HUDEP-2 (cell line): ENCODE results near the gene TBX3.

ENCODE experiments used
- DNase-seq, 76 experiments: peaks; one replicate each; lab custom pipeline; 2025; ENCODE audit not compliant: unreplicated experiment in 76 of 76; lab: John Stamatoyannopoulos, UW

TBX3 gene

DNA sequence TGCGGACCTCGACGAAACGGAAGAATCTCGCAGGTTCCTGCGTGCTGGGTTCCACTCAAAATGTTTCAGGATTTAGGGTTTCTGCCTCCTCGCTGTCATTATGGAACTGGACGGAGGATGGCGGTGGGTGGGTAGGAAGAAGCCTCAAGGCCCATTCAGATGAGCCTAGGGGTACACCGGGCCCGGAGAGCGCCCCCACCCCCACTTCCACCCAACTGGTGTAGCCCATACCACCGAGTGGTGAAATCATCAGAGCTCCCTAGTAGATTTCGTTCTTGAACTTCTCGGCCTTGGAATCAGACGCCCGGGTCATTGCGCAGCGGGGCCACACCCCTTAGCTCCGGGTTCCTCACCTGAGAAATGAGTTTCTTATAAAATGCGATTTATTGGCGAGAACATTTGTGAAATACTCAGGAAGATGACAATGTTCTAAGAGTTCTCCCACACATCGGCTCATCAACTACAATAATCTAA, 13.3 kb upstream of the TBX3 start:
- DNase-seq, result no peak

DNA sequence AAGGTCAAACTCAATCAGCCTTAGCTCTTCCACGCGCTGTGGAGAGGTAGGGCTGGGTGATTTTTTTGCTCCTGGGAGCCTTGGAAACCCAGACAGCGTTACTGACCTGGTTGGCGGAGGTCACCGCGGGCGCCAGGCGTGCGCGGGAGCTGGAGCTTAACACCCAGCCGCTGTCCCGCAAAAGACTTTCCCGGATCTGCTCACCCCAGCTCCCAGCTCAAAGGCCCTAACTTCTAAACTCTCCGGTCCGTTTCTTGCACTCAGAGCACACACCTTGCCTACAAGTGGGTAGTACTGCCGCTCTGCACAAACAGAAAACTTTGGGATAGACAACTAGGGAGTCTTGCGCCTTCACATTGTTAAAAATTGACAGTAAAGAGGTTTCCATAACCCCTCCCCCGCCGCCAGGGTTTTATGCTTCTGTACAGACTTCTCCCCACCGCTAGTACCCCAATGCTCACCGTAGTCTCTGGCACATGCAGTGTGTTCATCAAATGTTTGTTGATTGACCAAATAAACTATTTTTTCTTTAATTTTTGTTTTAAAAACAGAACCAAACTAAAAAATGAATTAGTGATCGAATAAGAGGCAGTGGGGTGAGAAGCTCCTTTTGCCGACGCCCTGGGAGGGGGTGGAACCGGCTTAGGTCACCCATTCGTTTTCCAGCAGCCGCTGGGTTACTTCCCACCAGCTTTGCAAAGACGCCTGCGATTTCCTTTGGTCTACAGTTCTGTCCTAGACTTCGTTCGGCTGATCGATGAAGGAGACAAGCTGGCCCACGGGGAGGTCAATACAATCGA, 12.7 kb upstream of the TBX3 start:
- no peak for DNase-seq

DNA sequence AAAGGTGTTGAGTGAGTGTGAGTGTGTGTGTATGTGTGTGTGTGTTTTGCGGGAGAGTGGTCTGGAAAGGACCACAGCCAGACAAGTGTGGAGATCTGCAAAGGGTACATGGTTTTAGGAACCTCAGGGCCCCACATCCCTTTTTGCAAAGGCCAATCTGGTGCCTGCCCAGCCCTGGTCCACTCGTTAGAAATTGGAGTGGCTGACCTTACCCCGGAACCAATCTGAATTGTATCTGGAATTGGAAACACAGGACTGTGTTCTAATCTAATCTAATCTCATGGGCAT, 11.3 kb upstream of the TBX3 start:
- DNase-seq, result no peak

DNA sequence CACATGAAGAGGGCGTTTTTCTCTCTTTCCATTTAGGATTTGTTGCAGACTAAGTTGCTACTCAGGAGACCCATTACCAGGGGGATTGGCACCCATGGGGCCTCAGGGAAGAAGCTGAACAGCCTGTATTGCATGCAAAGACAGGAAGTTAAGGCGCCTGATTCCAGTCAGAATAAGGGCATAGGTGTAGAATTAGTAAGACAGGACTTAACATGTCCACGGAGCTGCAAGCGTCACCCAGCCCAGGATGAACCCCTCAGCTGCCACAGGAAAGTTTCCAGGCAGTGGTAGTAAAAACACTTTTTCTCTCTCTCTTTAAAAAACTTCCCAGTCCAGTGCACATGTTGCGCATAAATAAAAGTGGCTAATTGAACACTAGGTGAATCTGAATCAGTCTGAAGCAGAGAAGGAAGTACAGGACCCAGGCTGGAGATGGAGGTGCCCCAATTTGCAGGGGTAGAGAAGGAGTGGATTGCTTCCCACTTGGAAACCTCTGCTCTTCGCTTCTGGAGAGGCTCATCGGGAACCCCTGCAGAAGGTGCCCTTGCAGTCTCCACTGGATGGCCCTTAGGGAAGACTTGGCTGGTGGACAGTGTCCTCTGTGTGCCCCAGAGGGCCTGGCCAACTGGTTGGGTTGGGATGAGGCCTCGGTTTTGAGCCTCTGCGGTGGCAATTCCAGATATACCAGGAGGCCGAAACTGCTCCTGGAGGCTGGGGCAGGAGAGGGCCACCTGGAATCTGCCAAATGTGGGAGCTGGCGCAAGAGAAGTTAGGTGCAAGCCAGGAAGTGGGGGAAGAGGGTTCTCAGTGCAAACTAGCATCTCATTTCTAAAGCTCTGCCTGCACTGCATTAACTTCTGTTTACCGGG, 10.7 kb upstream of the TBX3 start:
- no peak for DNase-seq

DNA sequence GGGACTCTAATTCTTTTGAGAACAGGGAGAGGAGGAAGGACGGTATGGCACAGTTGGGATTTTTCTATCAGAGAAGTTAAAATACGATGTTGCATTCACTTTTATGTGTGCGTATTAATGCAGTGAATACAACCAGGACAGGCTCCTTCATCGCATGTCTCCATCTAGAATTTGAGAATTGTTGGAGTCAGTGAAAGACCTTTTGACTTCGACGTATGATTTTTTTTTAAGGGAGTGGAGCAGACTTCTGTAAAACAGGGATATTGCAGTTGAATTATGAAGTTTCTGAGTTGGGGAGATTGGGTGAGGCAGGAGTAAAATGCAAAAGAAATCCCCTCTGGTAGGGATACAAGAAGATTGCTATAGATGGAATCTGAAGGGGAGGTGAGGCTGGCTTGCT, 9.6 kb upstream of the TBX3 start:
- DNase-seq, result no peak

DNA sequence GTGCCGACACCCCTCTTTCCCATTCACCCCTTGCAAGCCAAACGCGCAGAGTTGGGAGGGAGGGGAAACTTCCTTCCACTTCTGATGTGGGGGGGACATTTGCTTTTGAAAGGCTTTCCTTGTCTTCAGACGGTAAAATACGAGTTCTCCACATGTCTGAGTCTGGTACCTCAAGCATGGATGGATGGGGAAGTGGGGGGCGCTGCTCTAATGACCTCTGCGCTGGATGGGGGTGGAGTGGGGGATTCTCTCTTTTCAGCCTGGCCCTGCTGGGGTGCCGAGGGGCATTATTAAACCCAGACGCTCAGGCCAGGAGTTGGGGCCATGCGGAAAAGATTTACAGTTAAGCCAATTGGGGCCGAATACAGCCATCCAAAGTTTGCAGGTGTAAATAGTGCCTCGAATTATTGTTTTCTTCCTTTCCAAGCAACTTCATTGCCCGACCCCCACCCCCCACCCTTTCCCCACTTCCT, 9.1 kb upstream of the TBX3 start:
- no peak for DNase-seq

DNA sequence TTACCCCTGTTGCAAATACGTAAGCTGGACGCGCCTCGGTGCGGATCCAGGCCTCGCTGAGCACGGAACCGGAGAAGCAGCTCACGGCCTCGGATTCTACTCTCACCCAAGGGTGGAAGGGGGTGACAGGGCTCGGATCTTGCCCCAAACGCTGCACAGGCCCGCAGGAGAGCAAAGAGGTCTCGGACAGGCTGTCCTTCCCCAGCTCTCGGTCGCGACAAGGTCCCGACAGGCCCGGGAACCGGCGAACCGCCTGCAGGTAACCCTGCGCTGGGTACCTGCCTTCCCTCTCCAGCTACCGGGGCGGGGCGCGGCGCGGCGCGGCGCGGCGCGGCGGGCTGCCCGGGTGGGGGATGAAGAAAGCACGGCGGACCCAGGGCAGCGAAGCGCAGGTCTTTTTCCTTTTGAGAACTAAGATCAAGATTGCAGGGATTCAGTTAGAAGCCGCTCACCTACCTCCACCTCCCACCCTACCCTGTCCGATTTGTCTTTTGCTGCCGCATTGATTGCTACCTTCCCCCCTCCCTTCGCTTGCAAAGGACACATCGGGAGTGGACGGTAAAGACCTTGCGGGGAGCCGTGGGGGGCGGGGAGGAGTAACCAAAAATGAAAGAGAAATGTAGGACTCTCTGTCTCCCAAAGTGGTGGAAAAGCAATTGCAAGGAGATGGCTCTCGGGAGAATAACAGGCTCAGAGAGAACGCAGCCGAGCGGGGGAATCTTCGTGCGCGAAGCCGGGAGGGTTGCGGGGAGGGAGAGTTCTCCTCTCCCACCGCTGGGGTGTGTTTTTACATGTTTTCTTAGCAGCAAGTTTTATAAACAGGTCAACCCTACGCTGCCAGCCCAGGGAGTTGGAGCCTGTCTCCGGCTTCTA, 8.4 kb upstream of the TBX3 start:
- no peak for DNase-seq

DNA sequence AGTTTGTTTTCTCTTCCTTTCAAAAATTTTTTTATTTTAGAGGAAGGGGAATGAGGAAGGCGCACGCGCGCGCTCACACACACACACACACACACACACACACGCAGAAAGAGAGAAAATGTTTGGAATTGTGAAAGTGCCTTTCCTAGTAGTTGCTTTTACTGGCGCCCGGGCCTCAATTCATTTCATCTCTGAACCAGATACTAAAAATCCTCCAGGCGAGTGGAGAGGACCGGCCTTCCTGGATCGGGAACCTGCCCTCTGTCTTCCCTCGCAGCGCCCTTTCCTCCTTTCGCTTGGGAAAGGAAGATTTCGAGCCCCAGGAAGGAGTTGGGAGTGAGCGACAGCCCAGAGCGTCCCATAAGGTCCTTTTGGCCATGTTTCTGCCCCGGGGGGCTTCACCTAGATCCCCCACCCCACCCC, 7.8 kb upstream of the TBX3 start:
- no peak for DNase-seq

DNA sequence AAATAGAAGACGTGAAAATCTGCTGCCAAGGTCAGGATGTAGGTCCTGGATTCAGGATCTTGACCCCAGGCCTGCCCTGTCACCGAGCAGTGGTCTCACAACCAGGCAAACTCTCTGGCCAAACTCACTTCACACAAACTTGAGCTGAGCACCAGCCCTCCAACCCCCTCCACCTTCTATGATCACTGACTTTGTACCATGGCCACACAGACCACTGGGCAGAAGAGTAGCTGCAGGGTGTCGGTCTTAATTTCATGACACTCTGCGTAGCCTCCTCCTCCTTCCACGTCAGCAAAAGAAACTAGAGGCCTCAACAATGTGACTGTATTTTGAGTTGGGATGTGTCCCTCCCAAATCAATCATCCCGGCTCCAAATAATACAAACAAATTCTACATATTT, 7.2 kb upstream of the TBX3 start:
- DNase-seq, result no peak

DNA sequence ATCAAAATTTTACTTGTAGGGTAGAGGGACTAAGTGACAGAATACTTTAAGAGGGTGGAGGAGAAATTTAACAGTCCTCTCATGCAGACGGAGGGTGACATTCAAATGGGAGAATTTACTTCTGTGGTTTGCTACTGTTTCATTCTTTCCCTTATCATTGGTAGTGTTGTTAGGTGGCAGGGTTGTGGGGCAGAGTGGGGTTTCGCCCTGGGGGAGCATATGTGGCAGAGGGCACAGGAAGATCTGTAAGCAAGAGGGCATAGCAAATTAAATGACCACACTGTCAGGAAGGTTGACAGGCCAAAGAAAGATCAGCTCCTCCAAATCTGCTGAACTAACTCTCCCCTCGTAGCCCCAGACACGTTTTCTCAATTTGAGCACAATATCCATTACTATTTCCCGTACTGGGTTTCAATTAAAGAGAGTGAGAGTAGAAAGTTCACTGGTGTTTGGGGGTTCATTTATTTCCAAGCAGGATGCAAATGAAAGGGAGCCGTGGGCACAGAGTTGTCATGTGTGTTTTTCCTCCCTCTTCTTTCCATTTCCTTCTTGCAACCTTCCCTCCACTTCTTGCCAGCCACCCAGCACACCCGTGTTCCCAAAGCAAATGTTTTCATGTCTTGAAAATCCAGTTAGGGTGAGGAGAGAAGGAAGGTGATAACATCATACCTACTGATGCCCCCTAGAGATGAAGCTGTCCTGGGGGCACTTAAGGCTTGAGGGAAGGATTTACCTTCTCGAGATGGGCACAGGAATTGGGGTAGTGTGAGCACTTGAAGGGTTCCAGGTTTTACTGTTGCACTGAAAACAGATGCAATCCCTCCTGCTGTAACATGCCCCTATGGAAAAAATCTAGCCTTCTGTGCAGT, 6.5 kb upstream of the TBX3 start:
- no peak for DNase-seq

DNA sequence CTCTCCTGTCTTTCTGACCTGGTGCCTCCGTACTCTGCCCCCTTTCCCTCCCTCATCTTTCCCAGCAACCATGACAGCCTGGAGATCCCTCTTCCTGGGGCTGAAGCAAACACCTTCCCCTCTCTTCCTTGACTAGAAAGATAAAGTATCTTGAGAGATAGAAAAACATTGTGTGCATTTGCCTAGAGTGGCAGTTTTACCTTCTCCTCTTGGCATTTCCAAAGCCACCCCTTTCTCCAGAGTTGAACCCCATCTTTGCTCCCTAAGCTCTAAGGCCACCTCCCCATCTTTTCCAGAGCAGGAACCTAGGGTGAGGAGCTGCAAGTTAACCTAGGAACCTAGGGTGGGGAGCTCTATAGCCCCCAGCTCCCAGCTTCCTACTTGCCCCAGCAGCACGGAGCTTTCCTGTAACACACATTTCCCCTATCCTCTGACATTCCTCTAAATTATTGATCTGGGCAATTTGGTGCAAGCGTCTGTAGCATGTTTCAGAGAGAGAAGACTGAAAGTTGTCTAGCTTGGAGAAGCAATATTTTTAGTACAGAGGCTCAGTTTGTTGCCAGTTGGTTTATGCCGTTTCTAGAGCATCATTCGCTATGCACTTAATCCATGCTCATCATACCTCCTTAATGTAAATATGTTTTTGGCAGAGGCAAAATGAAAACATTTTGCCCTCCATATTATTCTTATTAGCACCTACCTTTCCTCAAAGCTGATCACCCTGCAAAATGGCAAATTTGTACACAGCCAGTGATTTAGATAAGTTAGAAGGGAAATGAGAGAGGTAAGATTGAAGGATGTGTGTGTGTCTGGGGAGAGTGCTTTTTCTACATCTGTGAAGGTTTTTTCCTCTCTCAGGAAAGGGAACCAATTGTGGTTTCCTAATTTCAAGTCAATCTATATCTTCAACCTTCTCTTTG, 5.4 kb upstream of the TBX3 start:
- DNase-seq, result no peak

DNA sequence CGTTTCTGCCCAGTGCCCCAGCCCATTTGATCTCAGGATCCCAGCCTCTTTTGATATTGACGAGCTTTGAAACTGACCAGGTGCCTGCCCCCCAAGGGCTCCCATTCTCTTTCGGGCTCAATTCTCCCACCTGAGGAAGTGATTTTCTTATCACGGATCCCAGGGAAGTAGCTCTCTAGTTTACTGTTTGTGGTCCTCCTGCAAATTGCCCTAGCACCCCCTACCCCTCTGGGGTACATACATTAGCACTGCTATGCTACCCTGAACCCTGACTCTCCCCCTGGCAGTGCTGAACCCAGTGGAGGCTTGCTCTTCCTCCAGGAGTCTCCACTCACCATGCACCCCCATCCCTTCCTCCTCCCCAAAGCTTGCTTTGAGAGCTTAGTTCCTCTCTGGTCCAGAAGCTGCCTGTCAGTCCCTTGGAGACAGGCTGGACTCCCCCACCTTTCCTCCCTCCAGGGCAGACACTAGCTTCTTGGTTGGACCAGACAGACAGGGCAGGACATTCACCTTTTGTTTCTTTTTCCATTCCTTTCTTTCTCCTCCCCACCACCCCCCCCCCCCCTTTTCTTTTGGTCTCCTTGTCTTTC, 4.4 kb upstream of the TBX3 start:
- DNase-seq, result no peak

DNA sequence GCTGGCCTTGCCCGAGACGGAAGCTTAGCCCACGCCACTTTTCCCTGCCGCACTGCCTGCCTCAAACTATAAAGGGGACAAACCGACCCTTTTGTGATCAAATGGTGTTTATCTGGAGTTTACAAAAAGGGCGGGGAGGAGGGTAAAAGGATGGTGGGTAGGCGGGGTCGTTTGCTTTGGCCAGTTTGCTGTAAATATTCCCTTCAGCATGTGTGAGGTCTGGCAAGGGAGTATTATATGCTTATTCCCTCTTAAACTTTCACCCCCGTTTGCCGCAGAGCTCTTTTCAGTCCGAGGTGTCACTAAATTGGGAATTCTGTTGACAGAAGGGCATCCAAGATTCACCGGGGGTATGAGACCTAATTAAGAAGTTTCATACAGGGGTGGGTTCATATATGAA, 3.8 kb upstream of the TBX3 start:
- DNase-seq, result no peak

DNA sequence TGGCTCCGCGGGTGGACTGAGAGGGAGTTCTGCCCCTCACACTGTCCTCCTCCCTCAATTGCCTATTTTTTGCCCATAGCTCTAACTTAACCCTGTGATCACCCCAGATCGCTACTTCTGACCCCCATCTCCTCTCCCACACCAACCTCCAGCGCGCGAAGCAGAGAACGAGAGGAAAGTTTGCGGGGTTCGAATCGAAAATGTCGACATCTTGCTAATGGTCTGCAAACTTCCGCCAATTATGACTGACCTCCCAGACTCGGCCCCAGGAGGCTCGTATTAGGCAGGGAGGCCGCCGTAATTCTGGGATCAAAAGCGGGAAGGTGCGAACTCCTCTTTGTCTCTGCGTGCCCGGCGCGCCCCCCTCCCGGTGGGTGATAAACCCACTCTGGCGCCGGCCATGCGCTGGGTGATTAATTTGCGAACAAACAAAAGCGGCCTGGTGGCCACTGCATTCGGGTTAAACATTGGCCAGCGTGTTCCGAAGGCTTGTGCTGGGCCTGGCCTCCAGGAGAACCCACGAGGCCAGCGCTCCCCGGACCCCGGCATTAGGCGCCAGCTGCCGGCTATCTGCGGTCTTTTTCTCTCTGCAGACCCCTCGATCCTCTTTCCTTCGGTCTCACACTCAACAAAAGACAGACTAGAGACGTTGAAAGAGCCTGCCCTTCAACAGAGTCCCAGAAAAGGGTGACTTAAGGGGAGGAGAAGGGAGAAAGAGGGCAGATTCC, 3.0 kb upstream of the TBX3 start:
- DNase-seq, result no peak

DNA sequence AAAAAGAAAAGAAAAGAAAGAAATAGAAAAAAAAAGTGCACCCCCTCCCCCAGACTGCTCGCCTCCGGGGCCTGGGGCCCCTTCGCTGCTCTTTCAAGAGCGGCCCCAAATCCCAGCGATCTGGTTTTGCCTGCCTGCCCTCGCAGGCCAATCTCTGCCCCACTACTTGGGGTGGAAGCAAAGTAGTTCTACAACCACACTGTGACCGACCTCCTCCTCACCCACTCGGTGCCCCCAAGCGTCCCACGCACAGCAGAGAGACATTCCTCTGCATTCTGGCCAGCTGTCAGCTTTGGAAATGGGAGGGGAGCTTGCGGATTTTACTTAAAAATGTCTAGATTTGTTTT, 2.4 kb upstream of the TBX3 start:
- DNase-seq, result no peak

DNA sequence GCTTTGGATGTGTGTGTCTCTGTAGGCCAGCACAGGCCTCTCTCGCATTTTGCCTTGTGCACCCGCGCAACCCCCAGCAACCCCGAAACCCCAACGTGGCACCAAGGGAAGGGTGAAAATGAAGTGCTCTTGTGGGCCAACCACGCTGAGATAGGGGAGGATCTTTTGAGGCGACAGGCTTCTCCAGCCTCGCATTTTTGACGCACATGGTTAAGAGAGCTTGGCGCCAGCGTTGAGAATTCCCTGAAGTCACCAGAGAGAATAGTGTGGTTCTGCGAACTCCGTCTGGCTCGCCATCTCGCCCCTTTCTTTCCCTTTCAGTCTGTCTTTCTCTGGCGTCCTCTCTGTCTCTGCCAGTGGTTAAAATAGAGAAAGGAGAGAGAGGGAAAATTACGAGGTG, 1.9 kb upstream of the TBX3 start:
- no peak for DNase-seq

DNA sequence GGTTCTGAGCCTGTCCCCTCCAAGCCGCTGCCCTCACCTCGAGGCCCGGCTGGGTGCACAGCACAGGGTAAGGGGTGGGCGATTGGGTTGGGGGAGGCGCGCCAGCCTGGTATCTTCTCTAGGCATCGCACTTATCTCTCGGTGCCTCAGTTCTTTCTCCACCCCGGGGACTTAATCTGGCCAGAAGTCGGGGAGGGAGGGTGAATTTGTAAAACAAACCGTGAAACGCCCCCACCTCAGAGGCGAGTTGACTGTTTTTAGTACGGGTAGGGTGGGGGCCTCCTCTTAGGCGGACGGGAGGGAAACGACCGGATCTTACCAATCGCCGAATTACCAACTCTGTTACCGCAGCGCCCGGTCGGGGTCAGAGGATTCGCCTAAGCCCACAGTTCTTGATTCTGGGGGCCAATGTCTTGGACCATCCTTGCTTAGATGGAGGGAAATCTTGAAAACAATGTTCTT, 1.4 kb upstream of the TBX3 start:
- no peak for DNase-seq

DNA sequence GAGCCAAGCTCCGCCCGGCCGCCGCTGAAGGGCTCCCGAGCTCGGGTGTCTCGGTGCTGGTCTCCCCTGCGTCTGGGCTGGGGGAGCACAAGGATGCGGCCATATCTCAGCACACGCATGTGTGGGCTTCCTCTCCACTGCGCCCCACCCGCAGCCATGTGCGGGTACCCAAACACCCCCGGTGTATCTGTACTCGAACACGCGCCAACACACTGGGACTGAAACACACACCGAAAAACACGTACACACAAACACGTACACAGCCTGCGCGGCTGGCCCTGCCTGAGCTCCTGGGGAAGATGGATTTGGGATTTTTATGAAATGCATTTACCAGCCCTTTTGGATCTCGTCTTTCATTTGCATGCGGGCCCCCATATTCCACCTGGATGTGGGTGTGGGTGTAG, 897 bp upstream of the TBX3 start:
- no peak for DNase-seq
